T47D (cell line): Measurements from ENCODE around the gene RNU5B-1.

Experiments
- DNase-seq, 2 experiments: peaks; one replicate each; pipeline versions ENCODE4 v3.0.0 to v3.0.0-alpha.2; 2011 to 2012; ENCODE audit warnings: low read depth in 1 of 2, low spot score in 1 of 2
- JUND ChIP-seq: IDR thresholded peaks from 2 replicates; pipeline ENCODE4 v1.6.1; 2012; ENCODE audit warnings: low read depth
- in situ Hi-C: cut with HindIII; loops from 2 replicates; pipeline ENCODE4 v1.10.0; 2016; ENCODE audit warnings: low sequenced_read_pairs, low pct_unique_long_range_greater_than_20kb

Gene RNU5B-1

GRCh38 chr15:65300924-65301441, 3.5 kb upstream of the RNU5B-1 start:
- TF ChIP-seq JUND: no peak
- in situ Hi-C loops: no loop called here
- DNase-seq: no peak

GRCh38 chr15:65302061-65302460, 2.4 kb upstream of the RNU5B-1 start:
- no peak for TF ChIP-seq JUND
- DNase-seq: no peak
- in situ Hi-C loops: no loop called here

- peak in 1 of 2 experiments; percentile 94 for DNase-seq
- in situ Hi-C loops: no loop called here
Observed at GRCh38 chr15:65303687-65304380, 643 bp upstream of the RNU5B-1 start.

GRCh38 chr15:65305150-65305758, 777 bp downstream of the RNU5B-1 start:
- DNase-seq: no peak
- in situ Hi-C loops: no loop called here
- no peak for TF ChIP-seq JUND

More at GRCh38 chr15:65303687-65304380, 643 bp upstream of the RNU5B-1 start:
- no peak for TF ChIP-seq JUND

GRCh38 chr15:65305776-65306175, 1.3 kb downstream of the RNU5B-1 start:
- TF ChIP-seq JUND: no peak
- in situ Hi-C loops: no loop called here
- no peak for DNase-seq

GRCh38 chr15:65306551-65306950, 2.1 kb downstream of the RNU5B-1 start:
- TF ChIP-seq JUND: no peak
- in situ Hi-C loops: no loop called here
- DNase-seq: no peak

- TF ChIP-seq JUND: no peak
- DNase-seq: no peak
- in situ Hi-C loops: no loop called here
Observed at GRCh38 chr15:65307978-65308377, 3.5 kb downstream of the RNU5B-1 start.

- no peak for TF ChIP-seq JUND
- in situ Hi-C loops: no loop called here
- DNase-seq: no peak
Observed at GRCh38 chr15:65309882-65310418, 5.5 kb downstream of the RNU5B-1 start.

- TF ChIP-seq JUND: no peak
- DNase-seq: no peak
- in situ Hi-C loops: no loop called here
Observed at GRCh38 chr15:65310431-65311137, 6.1 kb downstream of the RNU5B-1 start.

GRCh38 chr15:65311760-65312159, 7.3 kb downstream of the RNU5B-1 start:
- no peak for DNase-seq
- in situ Hi-C loops: no loop called here
- no peak for TF ChIP-seq JUND

GRCh38 chr15:65312400-65312916, 8.0 kb downstream of the RNU5B-1 start:
- in situ Hi-C loops: no loop called here
- no peak for DNase-seq
- TF ChIP-seq JUND: no peak

- in situ Hi-C loops: no loop called here
- TF ChIP-seq JUND: no peak
- DNase-seq: peak; percentile 82
Observed at GRCh38 chr15:65318870-65319356, 14.4 kb downstream of the RNU5B-1 start.

- no peak for DNase-seq
- in situ Hi-C loops: no loop called here
- TF ChIP-seq JUND: no peak
Observed at GRCh38 chr15:65323071-65323511, 18.6 kb downstream of the RNU5B-1 start.
